AG04450 (cell line): Measurements from ENCODE around the gene HSFX4. TPM values are rescaled to one million over a fixed set of nuclear protein-coding genes. Genes with fewer than 3 reads are reported as not detected.
A peak's percentile ranks its signal among the peaks of the same experiment; 100 is the strongest.

Experiments
- CTCF ChIA-PET: fragments of 300-600, 350-600 bp; formaldehyde crosslinking; extraction: SDS; loops from one replicate; lab custom pipeline; 2022; ENCODE audit warnings: antibody characterized with exemption, inconsistent platforms; lab: Charles Lee
- POLR2A ChIA-PET: fragments of 350-600 bp; formaldehyde crosslinking; extraction: SDS; loops from one replicate; lab custom pipeline; 2021; ENCODE audit warnings: antibody characterized with exemption, inconsistent platforms; lab: Yijun Ruan, JAX
- DNase-seq: peaks from one replicate; pipeline ENCODE4 v3.0.0-alpha.2; 2011; ENCODE audit warnings: low read depth, low spot score
- H3K27ac ChIP-seq: one replicate; pipeline ENCODE4 v1.5.1; 2012; ENCODE audit warnings: low read depth, low read length, control low read depth
- H3K27me3 ChIP-seq: one replicate; pipeline ENCODE4 v1.6.0; 2012; ENCODE audit warnings: low read length; ENCODE audit not compliant: control insufficient read depth, insufficient read depth
- H3K4me3 ChIP-seq: 2 replicates; pipeline ENCODE4 v1.5.1; 2011; ENCODE audit warnings: mild to moderate bottlenecking, low read depth, low read length, control low read depth
- H3K9me3 ChIP-seq: 2 replicates; pipeline ENCODE4 v1.5.1; 2012; ENCODE audit warnings: low read length; ENCODE audit not compliant: control insufficient read depth, insufficient read depth
- CTCF ChIP-seq: IDR thresholded peaks from 2 replicates; pipeline ENCODE4 v1.5.1; 2011; ENCODE audit warnings: low read depth, low read length, control low read depth, inconsistent platforms
- polyA plus RNA-seq: library from polyadenylated mRNA; depleted of rRNA; stranded (reverse); fragments of >200 nt; gene quantifications from 2 replicates; pipeline ENCODE4 v1.2.3, GENCODE V29; 2011

The HSFX4 gene
- polyA plus RNA-seq, 1 experiment = not detected

GRCh38 chrX:149949743-149950436 lies 20.5 kb downstream of the HSFX4 start:
- ChIA-PET CTCF (interaction anchor here (0.7 to 2.7 kb wide), 8 partner anchors 10 to 768 kb away, joined by 3 to 13 read pairs (median 6); no protein-coding TSS in a partner anchor), POLR2A (no interaction called here)
- Histone ChIP-seq H3K4me3 (no peak overlapping the region), H3K9me3 (no peaks in the 10 kb centered on the region), H3K27me3 (no peaks in the 10 kb centered on the region), H3K27ac (no peak overlapping the region)
- TF ChIP-seq CTCF = no peak
- DNase-seq = no peak

GRCh38 chrX:149950681-149951080 lies 21.3 kb downstream of the HSFX4 start:
- Histone ChIP-seq H3K9me3 (no peaks in the 10 kb centered on the region), H3K27ac (no peak overlapping the region), H3K4me3 (no peak overlapping the region), H3K27me3 (no peaks in the 10 kb centered on the region)
- POLR2A ChIA-PET = no interaction called here
- TF ChIP-seq CTCF = peak; percentile 52
- CTCF ChIA-PET = interaction anchor here (0.7 to 2.7 kb wide), 9 partner anchors 10 to 767 kb away, joined by 3 to 13 read pairs (median 5); no protein-coding TSS in a partner anchor
- DNase-seq = peak; percentile 23

- H3K27ac ChIP-seq = no peak overlapping the region
- POLR2A ChIA-PET = no interaction called here
- H3K27me3 ChIP-seq = no peaks in the 10 kb centered on the region
- no peaks in the 10 kb centered on the region for H3K9me3 ChIP-seq
- no peak overlapping the region for H3K4me3 ChIP-seq
- no peak for DNase-seq
- TF ChIP-seq CTCF = no peak
- CTCF ChIA-PET = interaction anchor here (0.5 to 3.4 kb wide), 4 partner anchors 16 to 664 kb away, joined by 3 to 27 read pairs (median 4); partner anchors contain the start of gene MAMLD1
Observed at GRCh38 chrX:149961572-149961971, 32.2 kb downstream of the HSFX4 start.

- CTCF ChIA-PET = interaction anchor here (0.5 to 3.4 kb wide), 4 partner anchors 16 to 664 kb away, joined by 3 to 27 read pairs (median 4); partner anchors contain the start of gene MAMLD1
Observed at GRCh38 chrX:149962010-149962409, 32.6 kb downstream of the HSFX4 start.

More at GRCh38 chrX:149962010-149962409, 32.6 kb downstream of the HSFX4 start:
- H3K9me3 ChIP-seq = no peaks in the 10 kb centered on the region
- DNase-seq = no peak
- no peak for TF ChIP-seq CTCF
- POLR2A ChIA-PET = no interaction called here
- no peak overlapping the region for H3K4me3 ChIP-seq
- no peaks in the 10 kb centered on the region for H3K27me3 ChIP-seq
- no peak overlapping the region for H3K27ac ChIP-seq
